ENCODE results near the gene APOM.

- no peak for TF ChIP-seq POLR2A (IDR thresholded peaks at IDR 0.05; ENCODE audit: low read depth, low read length)
- no peak for TF ChIP-seq SPI1 (IDR thresholded peaks at IDR 0.05; ENCODE audit: low read depth, low read length)
Observed at GRCh38 chr6:31622684-31623091, 33.0 kb upstream of the APOM start.

Data from GM12891 (cell line).